WTC11 (cell line): Measurements from ENCODE around the gene INVS.
"Not testable (repeated sequence)": the region's sequence is repeated elsewhere in the genome, so short reads cannot be mapped to it uniquely, and the experiment has no call there.

Experiments used
- JUN ChIP-seq: sonication (generic); formaldehyde crosslinking; IDR thresholded peaks from 2 replicates; pipeline ENCODE4 v1.8.0; 2023; ENCODE audit warnings: mild to moderate bottlenecking, missing genetic modification reagents
- NR1H2 ChIP-seq: sonication (generic); formaldehyde crosslinking; IDR thresholded peaks from 2 replicates; pipeline ENCODE4 v1.9.0; 2021; ENCODE audit warnings: mild to moderate bottlenecking, moderate library complexity, missing genetic modification reagents
- NR3C1 ChIP-seq: sonication (generic); formaldehyde crosslinking; conservative IDR thresholded peaks from 2 replicates; pipeline ENCODE4 v1.8.1; 2023; ENCODE audit warnings: low read depth, mild to moderate bottlenecking, missing genetic modification reagents
- ZNF317 ChIP-seq: sonication (generic); formaldehyde crosslinking; IDR thresholded peaks from 2 replicates; pipeline ENCODE4 v1.8.1; 2023; ENCODE audit warnings: low read depth, mild to moderate bottlenecking, moderate library complexity, missing genetic modification reagents, borderline replicate concordance
- TF ChIP-seq, protein P1 (sequence below): fragments of 200-600 bp; IDR thresholded peaks from 2 replicates; pipeline ENCODE4 v1.8.0; 2022; ENCODE audit warnings: antibody characterized with exemption
- TF ChIP-seq, protein P2 (sequence below): sonication (generic); formaldehyde crosslinking; IDR thresholded peaks from 2 replicates; pipeline ENCODE4 v1.8.1; 2023; ENCODE audit warnings: mild to moderate bottlenecking, missing genetic modification reagents
- TF ChIP-seq, protein P3 (sequence below): sonication (generic); formaldehyde crosslinking; IDR thresholded peaks from 2 replicates; pipeline ENCODE4 v1.8.1; 2022; ENCODE audit warnings: low read depth, missing genetic modification reagents, borderline replicate concordance

DNA sequence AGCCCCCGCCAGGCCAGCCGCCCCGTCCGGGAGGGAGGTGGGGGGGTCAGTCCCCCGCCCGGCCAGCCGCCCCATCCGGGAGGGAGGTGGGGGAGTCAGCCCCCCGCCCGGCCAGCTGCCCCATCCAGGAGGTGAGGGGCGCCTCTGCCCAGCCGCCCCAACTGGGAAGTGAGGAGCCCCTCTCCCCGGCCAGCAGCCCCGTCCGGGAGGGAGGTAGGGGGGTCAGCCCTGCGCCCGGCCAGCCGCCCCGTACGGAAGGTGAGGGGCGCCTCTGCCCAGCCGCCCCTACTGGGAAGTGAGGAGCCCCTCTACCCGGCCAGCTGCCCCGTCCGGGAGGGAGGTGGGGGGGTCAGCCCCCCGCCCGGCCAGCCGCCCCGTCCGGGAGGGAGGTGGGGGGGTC lies 31.1 kb upstream of the INVS start:
- TF ChIP-seq, protein P1, sequence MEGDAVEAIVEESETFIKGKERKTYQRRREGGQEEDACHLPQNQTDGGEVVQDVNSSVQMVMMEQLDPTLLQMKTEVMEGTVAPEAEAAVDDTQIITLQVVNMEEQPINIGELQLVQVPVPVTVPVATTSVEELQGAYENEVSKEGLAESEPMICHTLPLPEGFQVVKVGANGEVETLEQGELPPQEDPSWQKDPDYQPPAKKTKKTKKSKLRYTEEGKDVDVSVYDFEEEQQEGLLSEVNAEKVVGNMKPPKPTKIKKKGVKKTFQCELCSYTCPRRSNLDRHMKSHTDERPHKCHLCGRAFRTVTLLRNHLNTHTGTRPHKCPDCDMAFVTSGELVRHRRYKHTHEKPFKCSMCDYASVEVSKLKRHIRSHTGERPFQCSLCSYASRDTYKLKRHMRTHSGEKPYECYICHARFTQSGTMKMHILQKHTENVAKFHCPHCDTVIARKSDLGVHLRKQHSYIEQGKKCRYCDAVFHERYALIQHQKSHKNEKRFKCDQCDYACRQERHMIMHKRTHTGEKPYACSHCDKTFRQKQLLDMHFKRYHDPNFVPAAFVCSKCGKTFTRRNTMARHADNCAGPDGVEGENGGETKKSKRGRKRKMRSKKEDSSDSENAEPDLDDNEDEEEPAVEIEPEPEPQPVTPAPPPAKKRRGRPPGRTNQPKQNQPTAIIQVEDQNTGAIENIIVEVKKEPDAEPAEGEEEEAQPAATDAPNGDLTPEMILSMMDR: not testable (repeated sequence)
- TF ChIP-seq, protein P2, sequence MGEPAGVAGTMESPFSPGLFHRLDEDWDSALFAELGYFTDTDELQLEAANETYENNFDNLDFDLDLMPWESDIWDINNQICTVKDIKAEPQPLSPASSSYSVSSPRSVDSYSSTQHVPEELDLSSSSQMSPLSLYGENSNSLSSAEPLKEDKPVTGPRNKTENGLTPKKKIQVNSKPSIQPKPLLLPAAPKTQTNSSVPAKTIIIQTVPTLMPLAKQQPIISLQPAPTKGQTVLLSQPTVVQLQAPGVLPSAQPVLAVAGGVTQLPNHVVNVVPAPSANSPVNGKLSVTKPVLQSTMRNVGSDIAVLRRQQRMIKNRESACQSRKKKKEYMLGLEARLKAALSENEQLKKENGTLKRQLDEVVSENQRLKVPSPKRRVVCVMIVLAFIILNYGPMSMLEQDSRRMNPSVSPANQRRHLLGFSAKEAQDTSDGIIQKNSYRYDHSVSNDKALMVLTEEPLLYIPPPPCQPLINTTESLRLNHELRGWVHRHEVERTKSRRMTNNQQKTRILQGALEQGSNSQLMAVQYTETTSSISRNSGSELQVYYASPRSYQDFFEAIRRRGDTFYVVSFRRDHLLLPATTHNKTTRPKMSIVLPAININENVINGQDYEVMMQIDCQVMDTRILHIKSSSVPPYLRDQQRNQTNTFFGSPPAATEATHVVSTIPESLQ: not testable (repeated sequence)
- TF ChIP-seq NR1H2 (CRISPR knock-in tag); NR3C1; JUN (CRISPR knock-in tag); ZNF317 (CRISPR knock-in tag): not testable (repeated sequence)
- TF ChIP-seq, protein P3, sequence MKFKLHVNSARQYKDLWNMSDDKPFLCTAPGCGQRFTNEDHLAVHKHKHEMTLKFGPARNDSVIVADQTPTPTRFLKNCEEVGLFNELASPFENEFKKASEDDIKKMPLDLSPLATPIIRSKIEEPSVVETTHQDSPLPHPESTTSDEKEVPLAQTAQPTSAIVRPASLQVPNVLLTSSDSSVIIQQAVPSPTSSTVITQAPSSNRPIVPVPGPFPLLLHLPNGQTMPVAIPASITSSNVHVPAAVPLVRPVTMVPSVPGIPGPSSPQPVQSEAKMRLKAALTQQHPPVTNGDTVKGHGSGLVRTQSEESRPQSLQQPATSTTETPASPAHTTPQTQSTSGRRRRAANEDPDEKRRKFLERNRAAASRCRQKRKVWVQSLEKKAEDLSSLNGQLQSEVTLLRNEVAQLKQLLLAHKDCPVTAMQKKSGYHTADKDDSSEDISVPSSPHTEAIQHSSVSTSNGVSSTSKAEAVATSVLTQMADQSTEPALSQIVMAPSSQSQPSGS: not testable (repeated sequence)
